Fibroblast of lung (primary cell): ENCODE measurements around the gene DENND5B. TPM values are rescaled to one million over a fixed set of nuclear protein-coding genes. Genes with fewer than 3 reads are reported as not detected.
A peak's percentile ranks its signal among the peaks of the same experiment; 100 is the strongest.

ENCODE experiments used
- DNase-seq, 2 donors: peaks; one replicate each; pipeline versions ENCODE4 v3.0.0 to v3.0.0-alpha.2; 2010; ENCODE audit warnings: low read depth in 2 of 2
- H2AFZ ChIP-seq: 2 replicates; pipeline ENCODE4 v1.5.1; 2012; ENCODE audit warnings: low read length, control low read depth, inconsistent platforms
- H3K27ac ChIP-seq: 2 replicates; pipeline ENCODE4 v1.5.1; 2011; ENCODE audit warnings: low read length, control low read depth; ENCODE audit not compliant: insufficient read depth
- H3K27me3 ChIP-seq: 2 replicates; pipeline ENCODE4 v1.5.1; 2011; ENCODE audit warnings: mild to moderate bottlenecking, low read length; ENCODE audit not compliant: control insufficient read depth, insufficient read depth
- H3K36me3 ChIP-seq: 2 replicates; pipeline ENCODE4 v1.5.1; 2011; ENCODE audit warnings: low read length; ENCODE audit not compliant: control insufficient read depth, insufficient read depth
- H3K4me1 ChIP-seq: 2 replicates; pipeline ENCODE4 v1.5.1; 2011; ENCODE audit warnings: low read length; ENCODE audit not compliant: control insufficient read depth, insufficient read depth; ENCODE audit errors: extremely low read depth
- H3K4me2 ChIP-seq: 2 replicates; pipeline ENCODE4 v1.5.1; 2011; ENCODE audit warnings: low read length, control low read depth; ENCODE audit not compliant: insufficient read depth; ENCODE audit errors: extremely low read depth
- H3K4me3 ChIP-seq, 4 experiments: fragments of 200-600 bp in 1 of 4; sonication (generic) in 1 of 4; replicated peaks in 1 of 4; 2 replicates each; pipeline ENCODE4 v1.5.1; 2011 to 2016; ENCODE audit warnings: low read length in 4 of 4, low read depth in 3 of 4, mild to moderate bottlenecking in 3 of 4, control low read depth in 2 of 4, inconsistent platforms in 1 of 4, mixed read lengths in 1 of 4; ENCODE audit not compliant: insufficient read depth in 1 of 4; ENCODE audit errors: control extremely low read depth in 1 of 4
- H3K79me2 ChIP-seq: 2 replicates; pipeline ENCODE4 v1.5.1; 2012; ENCODE audit warnings: mild to moderate bottlenecking, low read length, inconsistent platforms; ENCODE audit not compliant: control insufficient read depth, insufficient read depth
- H3K9ac ChIP-seq: 2 replicates; pipeline ENCODE4 v1.5.1; 2011; ENCODE audit warnings: mild to moderate bottlenecking, low read length, control low read depth; ENCODE audit not compliant: insufficient read depth
- H3K9me3 ChIP-seq: 2 replicates; pipeline ENCODE4 v1.5.1; 2012; ENCODE audit warnings: low read depth, low read length; ENCODE audit not compliant: control insufficient read depth, insufficient read depth
- H4K20me1 ChIP-seq: 2 replicates; pipeline ENCODE4 v1.5.1; 2011; ENCODE audit warnings: low read length; ENCODE audit not compliant: control insufficient read depth, insufficient read depth; ENCODE audit errors: extremely low read depth
- CTCF ChIP-seq, 2 donors: IDR thresholded peaks in 1 of 2; conservative IDR thresholded peaks in 1 of 2; 1 replicate in 1 of 2; 2 replicates in 1 of 2; pipeline ENCODE4 v1.5.1; 2011 to 2012; ENCODE audit warnings: low read length in 2 of 2, control low read depth in 1 of 2, inconsistent platforms in 1 of 2, low read depth in 1 of 2, mild to moderate bottlenecking in 1 of 2
- EZH2 ChIP-seq: IDR thresholded peaks from 2 replicates; pipeline ENCODE4 v1.5.1; 2012; ENCODE audit warnings: low read length, control low read depth, mild to moderate bottlenecking; ENCODE audit errors: missing control alignments
- polyA minus RNA-seq: library from RNA; depleted of rRNA, polyadenylated mRNA; stranded (reverse); fragments of >200 nt; gene quantifications from 2 replicates; pipeline ENCODE4 v1.2.3, GENCODE V29; 2011; ENCODE audit warnings: low replicate concordance
- polyA plus RNA-seq, 2 donors: library from polyadenylated mRNA; depleted of rRNA in 1 of 2; stranded (reverse) in 1 of 2; unstranded in 1 of 2; fragments of >200 nt; gene quantifications; 2 replicates each; pipeline ENCODE4 v1.2.1, GENCODE V29; 2011 to 2012; ENCODE audit warnings: missing spikeins in 1 of 2
- total RNA-seq: library from RNA; depleted of rRNA; stranded (reverse); fragments of >200 nt; gene quantifications from 2 replicates; pipeline ENCODE4 v1.2.1, GENCODE V29; 2014

The DENND5B gene
- total RNA-seq: 3.6 and 5.3 TPM in 2 replicates
- 5.6 and 6.9 TPM in 2 replicates for polyA plus RNA-seq
- polyA plus RNA-seq (2012): 2.7 and 3.3 TPM in 2 replicates
- 8.3 and 8.4 TPM in 2 replicates for polyA minus RNA-seq

- peak within 1 kb of the TSS; percentile 86 to 92 (median 88) for H3K4me3 ChIP-seq
- H3K4me1 ChIP-seq: no peaks in the 10 kb centered on the region
- peak; percentile 66 to 67 for DNase-seq
- H3K4me2 ChIP-seq: peak within 1 kb of the TSS; percentile 87
- TF ChIP-seq CTCF (conservative IDR thresholded peaks at IDR 0.05 in 1 of 2, IDR thresholded peaks at IDR 0.05 in 1 of 2; ENCODE audit: low read depth in 1 of 2, low read length in 2 of 2): no peak
- no peak for TF ChIP-seq EZH2
- no peaks in the 10 kb centered on the region for H3K27me3 ChIP-seq
- H3K9me3 ChIP-seq: no peaks in the 10 kb centered on the region
- H3K9ac ChIP-seq: peak within 1 kb of the TSS; percentile 93
- peak within 1 kb of the TSS; percentile 87 for H3K27ac ChIP-seq
- peak within 1 kb of the TSS; percentile 94 for H2AFZ ChIP-seq
- H3K79me2 ChIP-seq: no peaks in the 10 kb centered on the region
- no peaks in the 10 kb centered on the region for H4K20me1 ChIP-seq
- no peaks in the 10 kb centered on the region for H3K36me3 ChIP-seq
Measured at GRCh38 chr12:31590642-31591379, at the start of gene DENND5B. TSS of gene DENND5B (minus strand) at chr12:31591136. CDS start at chr12:31590832, 304 bp downstream.

- Histone ChIP-seq H3K9ac (no peak overlapping the region), H3K79me2 (no peaks in the 10 kb centered on the region), H3K27me3 (no peaks in the 10 kb centered on the region), H3K9me3 (no peaks in the 10 kb centered on the region), H3K36me3 (no peaks in the 10 kb centered on the region), H3K27ac (no peak overlapping the region), H3K4me3 (no peak overlapping the region), H3K4me1 (no peaks in the 10 kb centered on the region), H2AFZ (no peak overlapping the region), H3K4me2 (no peak overlapping the region), H4K20me1 (no peaks in the 10 kb centered on the region)
- DNase-seq: no peak
- TF ChIP-seq CTCF (conservative IDR thresholded peaks at IDR 0.05 in 1 of 2, IDR thresholded peaks at IDR 0.05 in 1 of 2; ENCODE audit: low read depth in 1 of 2, low read length in 2 of 2) (no peak), EZH2 (no peak)
Measured at GRCh38 chr12:31634620-31635019, 43.7 kb upstream of the DENND5B start.

- H3K9ac ChIP-seq: no peak overlapping the region
- TF ChIP-seq CTCF (conservative IDR thresholded peaks at IDR 0.05 in 1 of 2, IDR thresholded peaks at IDR 0.05 in 1 of 2; ENCODE audit: low read depth in 1 of 2, low read length in 2 of 2): no peak
- TF ChIP-seq EZH2: no peak
- H3K9me3 ChIP-seq: no peaks in the 10 kb centered on the region
- H3K27ac ChIP-seq: no peak overlapping the region
- H3K79me2 ChIP-seq: no peaks in the 10 kb centered on the region
- no peaks in the 10 kb centered on the region for H3K27me3 ChIP-seq
- H3K36me3 ChIP-seq: no peaks in the 10 kb centered on the region
- DNase-seq: no peak
- no peak overlapping the region for H3K4me2 ChIP-seq
- H3K4me3 ChIP-seq: no peak overlapping the region
- H3K4me1 ChIP-seq: no peaks in the 10 kb centered on the region
- no peak overlapping the region for H2AFZ ChIP-seq
- no peaks in the 10 kb centered on the region for H4K20me1 ChIP-seq
Measured at GRCh38 chr12:31633464-31633863, 42.5 kb upstream of the DENND5B start.
